GM23248 (cell line): ENCODE measurements around the gene ENO2.

ENCODE experiments used
- EZH2 ChIP-seq: fragments of 200-600 bp; sonication (generic); IDR thresholded peaks from 2 replicates; pipeline ENCODE4 v1.6.1; 2018; ENCODE audit warnings: antibody characterized with exemption, mild to moderate bottlenecking; ENCODE audit not compliant: insufficient read depth, poor library complexity, severe bottlenecking
- EZH2phosphoT487 ChIP-seq: fragments of 200-600 bp; sonication (generic); IDR thresholded peaks from 2 replicates; pipeline ENCODE4 v1.6.1; 2018; ENCODE audit warnings: antibody characterized with exemption, moderate library complexity, mild to moderate bottlenecking, low read depth; ENCODE audit not compliant: insufficient read depth

GRCh38 chr12:6873094-6874014, 41.0 kb upstream of the ENO2 start, which contains the start of gene SPSB2:
- no peak for TF ChIP-seq EZH2
- TF ChIP-seq EZH2phosphoT487: no peak
